Loucy (cell line): ENCODE data around the gene MAJIN.

ENCODE experiments used
- CTCF ChIP-seq: fragments of 200-600 bp; sonication (generic); conservative IDR thresholded peaks from 2 replicates; pipeline ENCODE4 v1.5.1; 2014; ENCODE audit warnings: mild to moderate bottlenecking, antibody characterized with exemption, low read length
- EZH2phosphoT487 ChIP-seq: fragments of 200-600 bp; IDR thresholded peaks from 2 replicates; pipeline ENCODE4 v1.6.1; 2018; ENCODE audit warnings: antibody characterized with exemption, mild to moderate bottlenecking, moderate library complexity, borderline replicate concordance

- TF ChIP-seq CTCF: no peak
- no peak for TF ChIP-seq EZH2phosphoT487
These were observed 8.8 kb downstream of the MAJIN start for GRCh38 chr11:64963072-64963631.
